PC-3 (cell line): ENCODE measurements around the gene RTN4. TPM values are rescaled to one million over a fixed set of nuclear protein-coding genes. Genes with fewer than 3 reads are reported as not detected.

Experiments
- ATAC-seq: fragments of 200-7000 bp; cut with Tn5 transposase; 2 replicates; pipeline ENCODE4 v1.9.1; 2020; ENCODE audit warnings: mild to moderate bottlenecking, moderate library complexity
- BruUV-seq: library from RNA; stranded (reverse); fragments of 400-500 nt; replicated peaks from 2 replicates; lab custom pipeline; 2021; lab: Mats Ljungman, UMichigan
- CTCF ChIA-PET: fragments of 300-600 bp; sonication (Branson Sonifier 250); formaldehyde crosslinking; loops from one replicate; lab custom pipeline; 2022; ENCODE audit warnings: antibody characterized with exemption; lab: Charles Lee
- POLR2A ChIA-PET: fragments of 300-600 bp; sonication (Branson Sonifier 250); formaldehyde crosslinking; loops from one replicate; lab custom pipeline; 2022; ENCODE audit warnings: antibody characterized with exemption; ENCODE audit not compliant: unreplicated experiment; lab: Charles Lee
- DNase-seq: peaks from one replicate; pipeline ENCODE4 v3.0.0-alpha.2; 2015
- H2AFZ ChIP-seq: fragments of 300-600 bp; sonication (generic); 2 replicates; pipeline ENCODE4 v1.6.0; 2016; ENCODE audit warnings: antibody characterized with exemption, low read length
- H3F3A ChIP-seq: fragments of 300-600 bp; sonication (generic); one replicate; pipeline ENCODE4 v1.6.0; 2017; ENCODE audit warnings: antibody characterized with exemption, low read length, control low read depth, mild to moderate bottlenecking; ENCODE audit not compliant: unreplicated experiment
- H3K27ac ChIP-seq: fragments of 300-600 bp; sonication (generic); 2 replicates; pipeline ENCODE4 v1.5.1; 2016; ENCODE audit warnings: mild to moderate bottlenecking, low read length
- H3K27me3 ChIP-seq: fragments of 300-600 bp; sonication (generic); 2 replicates; pipeline ENCODE4 v1.6.1; 2016; ENCODE audit warnings: low read length, mixed read lengths
- H3K36me3 ChIP-seq: fragments of 300-600 bp; sonication (generic); 2 replicates; pipeline ENCODE4 v1.6.1; 2016; ENCODE audit warnings: low read depth, mixed run types, low read length, mixed read lengths
- H3K4me1 ChIP-seq: fragments of 300-600 bp; sonication (generic); 2 replicates; pipeline ENCODE4 v1.5.1; 2016; ENCODE audit warnings: low read length; ENCODE audit not compliant: insufficient read depth
- H3K4me2 ChIP-seq: fragments of 300-600 bp; sonication (generic); 2 replicates; pipeline ENCODE4 v1.6.0; 2016; ENCODE audit warnings: low read length
- H3K4me3 ChIP-seq: fragments of 300-600 bp; sonication (generic); 2 replicates; pipeline ENCODE4 v1.5.1; 2016; ENCODE audit warnings: mild to moderate bottlenecking, low read length, mixed read lengths
- H3K79me2 ChIP-seq: fragments of 300-600 bp; sonication (generic); 2 replicates; pipeline ENCODE4 v1.6.1; 2017; ENCODE audit warnings: low read length, mixed read lengths
- H3K9ac ChIP-seq: fragments of 300-600 bp; sonication (generic); 2 replicates; pipeline ENCODE4 v1.6.0; 2016; ENCODE audit warnings: mild to moderate bottlenecking, low read length
- H3K9me2 ChIP-seq: fragments of 300-600 bp; sonication (generic); replicated peaks from 2 replicates; pipeline ENCODE4 v1.6.1; 2016; ENCODE audit warnings: mixed run types, low read length, mixed read lengths
- H3K9me3 ChIP-seq: fragments of 300-600 bp; sonication (generic); 2 replicates; pipeline ENCODE4 v1.6.1; 2016; ENCODE audit warnings: low read length, mixed read lengths
- H4K20me1 ChIP-seq: fragments of 300-600 bp; sonication (generic); 2 replicates; pipeline ENCODE4 v1.6.1; 2016; ENCODE audit warnings: low read length, mixed read lengths
- CTCF ChIP-seq: fragments of 300-600 bp; sonication (generic); conservative IDR thresholded peaks from 2 replicates; pipeline ENCODE4 v1.5.1; 2017; ENCODE audit warnings: antibody characterized with exemption, low read depth, mild to moderate bottlenecking, low read length
- EZH2 ChIP-seq: fragments of 300-600 bp; sonication (generic); IDR thresholded peaks from one replicate; pipeline ENCODE4 v1.6.1; 2017; ENCODE audit warnings: antibody characterized with exemption, mild to moderate bottlenecking, low read length; ENCODE audit not compliant: unreplicated experiment
- EZH2phosphoT487 ChIP-seq: fragments of 300-600 bp; sonication (generic); IDR thresholded peaks from 2 replicates; pipeline ENCODE4 v1.6.1; 2018; ENCODE audit warnings: mild to moderate bottlenecking, antibody characterized with exemption, low read length, borderline replicate concordance
- intact Hi-C: fragments of 100-400 bp; cut with micrococcal nuclease; formaldehyde crosslinking; loops from 2 replicates; pipeline ENCODE4 v1.9.0; 2023
- total RNA-seq: library from RNA; depleted of rRNA; stranded (reverse); fragments of >200 nt; gene quantifications from 2 replicates; pipeline ENCODE4 v1.2.3, GENCODE V29; 2014

The RTN4 gene
- total RNA-seq, 1 experiment from 2014 or later = 150 TPM

- ChIA-PET POLR2A (no interaction called here), CTCF (no interaction called here)
- intact Hi-C loops = no loop called here
- TF ChIP-seq CTCF (no peak), EZH2 (no peak), EZH2phosphoT487 (no peak)
- Histone ChIP-seq H2AFZ (no peak overlapping the region), H3K27ac (no peak overlapping the region), H3K9ac (no peak overlapping the region), H4K20me1 (no peaks in the 10 kb centered on the region), H3K9me2 (no peaks in the 10 kb centered on the region), H3F3A (no peaks in the 10 kb centered on the region), H3K4me3 (no peak overlapping the region), H3K4me2 (no peak overlapping the region), H3K4me1 (no peaks in the 10 kb centered on the region), H3K27me3 (no peaks in the 10 kb centered on the region), H3K79me2 (no peaks in the 10 kb centered on the region), H3K9me3 (no peaks in the 10 kb centered on the region), H3K36me3 (peaks cover 3% of the 10 kb centered on the region; the same call in 1 of the 2 replicates)
- BruUV-seq = no TSS peak
- ATAC-seq (no peak), DNase-seq (no peak)
Measured at GRCh38 chr2:54939446-54940118, 110.7 kb downstream of the RTN4 start.

DNA sequence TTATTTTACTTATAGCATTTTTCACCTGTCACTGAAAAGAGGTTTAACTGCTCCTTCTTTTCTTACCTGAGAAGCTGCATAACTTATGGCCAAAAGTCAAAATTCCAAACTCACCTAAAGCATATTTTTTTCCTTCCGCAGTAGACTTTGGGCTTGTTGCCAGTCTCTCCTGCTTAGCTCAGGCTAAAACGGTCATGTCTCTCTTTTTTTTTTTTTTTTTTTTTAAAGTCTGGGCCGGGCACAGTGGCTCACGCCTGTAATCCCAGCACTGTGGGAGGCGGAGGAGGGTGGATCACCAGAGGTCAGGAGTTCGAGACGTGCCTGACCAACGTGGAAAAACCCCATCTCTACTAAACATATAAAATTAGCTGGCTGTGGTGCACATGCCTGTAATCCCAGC lies 113.5 kb downstream of the RTN4 start:
- no peaks in the 10 kb centered on the region for H3F3A ChIP-seq
- no peak for ATAC-seq
- no peak overlapping the region for H3K27ac ChIP-seq
- intact Hi-C loops = no loop called here
- H3K9me3 ChIP-seq = no peaks in the 10 kb centered on the region
- H3K79me2 ChIP-seq = no peaks in the 10 kb centered on the region
- no peaks in the 10 kb centered on the region for H3K9me2 ChIP-seq
- ChIA-PET CTCF (no interaction called here), POLR2A (no interaction called here)
- peaks cover 3% of the 10 kb centered on the region; the same call in 1 of the 2 replicates for H3K36me3 ChIP-seq
- DNase-seq = no peak
- TF ChIP-seq EZH2phosphoT487 (no peak), EZH2 (no peak), CTCF (no peak)
- no peak overlapping the region for H2AFZ ChIP-seq
- no peaks in the 10 kb centered on the region for H4K20me1 ChIP-seq
- no peak overlapping the region for H3K4me3 ChIP-seq
- no peaks in the 10 kb centered on the region for H3K27me3 ChIP-seq
- no peak overlapping the region for H3K4me2 ChIP-seq
- no peak overlapping the region for H3K9ac ChIP-seq
- H3K4me1 ChIP-seq = no peaks in the 10 kb centered on the region
- BruUV-seq = no TSS peak

DNA sequence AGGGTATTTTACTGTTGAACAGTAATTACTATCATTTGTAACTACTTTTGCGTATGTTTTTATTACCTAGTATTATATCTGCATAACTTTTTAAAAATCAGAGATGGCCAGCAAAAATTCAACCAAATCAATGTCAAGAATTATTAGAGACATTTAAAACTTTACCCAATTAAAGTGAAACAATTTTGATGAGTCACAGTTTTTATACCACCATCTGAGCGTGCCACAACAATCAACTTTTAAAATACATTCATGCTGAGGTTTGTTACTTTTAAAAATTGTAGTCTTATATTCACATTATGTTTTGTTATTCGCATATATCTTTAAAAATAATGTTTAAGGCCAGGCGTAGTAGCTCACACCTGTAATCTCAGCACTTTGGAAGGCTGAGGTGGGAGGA lies 114.9 kb downstream of the RTN4 start:
- no peak overlapping the region for H2AFZ ChIP-seq
- H3K36me3 ChIP-seq = peaks cover 3% of the 10 kb centered on the region; the same call in 1 of the 2 replicates
- DNase-seq (no peak), ATAC-seq (no peak)
- no peak overlapping the region for H3K4me2 ChIP-seq
- no peaks in the 10 kb centered on the region for H3K9me2 ChIP-seq
- H3K4me1 ChIP-seq = no peaks in the 10 kb centered on the region
- no TSS peak for BruUV-seq
- intact Hi-C loops = no loop called here
- no peak overlapping the region for H3K4me3 ChIP-seq
- CTCF ChIA-PET = no interaction called here
- H3K9ac ChIP-seq = no peak overlapping the region
- TF ChIP-seq EZH2 (no peak), EZH2phosphoT487 (no peak), CTCF (no peak)
- H3K9me3 ChIP-seq = no peaks in the 10 kb centered on the region
- H3K27ac ChIP-seq = no peak overlapping the region
- H3K27me3 ChIP-seq = no peaks in the 10 kb centered on the region
- no peaks in the 10 kb centered on the region for H3K79me2 ChIP-seq
- POLR2A ChIA-PET = no interaction called here
- H4K20me1 ChIP-seq = no peaks in the 10 kb centered on the region
- H3F3A ChIP-seq = no peaks in the 10 kb centered on the region
